MV-4-11 (cell line): Measurements from ENCODE around the gene SLC29A3.

Source experiments
- DNase-seq: peaks from one replicate; lab custom pipeline; 2025; lab: John Stamatoyannopoulos, UW

The SLC29A3 gene

GRCh38 chr10:71392791-71393781 lies 74.0 kb downstream of the SLC29A3 start:
- no peak for DNase-seq

- DNase-seq: no peak
Measured at GRCh38 chr10:71393841-71394475, 74.9 kb downstream of the SLC29A3 start.

- no peak for DNase-seq
Measured at GRCh38 chr10:71394926-71395562, 76.0 kb downstream of the SLC29A3 start.

- no peak for DNase-seq
Measured at GRCh38 chr10:71395621-71396020, 76.6 kb downstream of the SLC29A3 start.

GRCh38 chr10:71396084-71396710 lies 77.1 kb downstream of the SLC29A3 start:
- no peak for DNase-seq

- no peak for DNase-seq
Measured at GRCh38 chr10:71396711-71397295, 77.7 kb downstream of the SLC29A3 start, which contains the start of gene CDH23. Gene CDH23 (plus strand): TSS chr10:71396920. CDS start chr10:71439832, 42,912 bp downstream.

- no peak for DNase-seq
Measured at GRCh38 chr10:71397296-71398212, 78.5 kb downstream of the SLC29A3 start.

GRCh38 chr10:71398976-71399375 lies 79.9 kb downstream of the SLC29A3 start:
- no peak for DNase-seq

- no peak for DNase-seq
Measured at GRCh38 chr10:71399946-71400345, 80.9 kb downstream of the SLC29A3 start.

GRCh38 chr10:71401056-71401455 lies 82.0 kb downstream of the SLC29A3 start:
- no peak for DNase-seq

- no peak for DNase-seq
Measured at GRCh38 chr10:71402005-71402404, 82.9 kb downstream of the SLC29A3 start.

GRCh38 chr10:71404503-71405295 lies 85.6 kb downstream of the SLC29A3 start:
- DNase-seq: no peak

GRCh38 chr10:71406878-71407277 lies 87.8 kb downstream of the SLC29A3 start:
- DNase-seq: no peak

GRCh38 chr10:71408436-71409225 lies 89.6 kb downstream of the SLC29A3 start:
- no peak for DNase-seq

- no peak for DNase-seq
Measured at GRCh38 chr10:71409516-71410104, 90.6 kb downstream of the SLC29A3 start.
